Measurements from ENCODE around the gene KPNB1.

The KPNB1 gene

DNA sequence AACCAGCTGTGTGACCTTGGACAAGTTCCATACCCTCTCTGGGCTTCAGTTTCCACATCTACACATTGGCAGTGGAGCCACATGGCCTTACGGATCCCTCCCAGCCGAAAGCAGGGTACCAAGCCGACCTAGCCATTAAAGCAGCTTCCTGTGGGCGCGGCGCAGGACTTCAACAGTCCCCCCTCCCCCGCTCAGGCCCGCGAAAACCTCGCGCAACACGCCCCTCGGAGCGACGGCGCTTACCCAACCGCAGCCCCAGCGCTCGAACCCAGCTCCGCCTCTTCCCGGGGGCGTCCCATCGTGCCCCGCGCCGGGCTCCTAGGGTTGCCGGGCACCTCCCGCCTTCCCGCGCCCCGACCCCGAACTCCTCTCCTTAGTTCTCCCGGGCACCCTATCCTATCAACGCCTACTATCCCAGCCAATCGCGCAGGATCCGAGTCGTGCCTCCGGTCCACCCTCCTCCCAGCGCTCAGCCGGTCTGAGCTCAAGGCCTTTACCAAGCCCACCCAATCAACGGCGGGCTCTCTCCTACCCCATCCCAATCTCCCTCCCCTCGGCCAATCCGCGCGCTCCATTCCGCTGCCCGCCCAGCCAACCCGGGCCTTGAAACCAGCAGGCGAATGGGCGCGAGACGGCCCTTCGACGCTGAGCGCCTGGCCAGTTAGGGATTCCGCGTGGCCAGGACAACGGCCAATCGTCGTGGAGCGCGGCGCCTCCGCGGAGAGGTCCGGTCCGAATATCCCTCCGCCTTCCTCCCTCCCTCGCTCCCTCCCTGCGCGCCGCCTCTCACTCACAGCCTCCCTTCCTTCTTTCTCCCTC is at the start of gene KPNB1:
KPNB1 (plus strand) TSS at position 767 of the 819 bp plus-strand sequence. CDS start 326 bp downstream, outside the sequence.
- DNase-seq: peak; percentile 95

- DNase-seq: no peak
These were observed 45.7 kb upstream of the KPNB1 start for GRCh38 chr17:47603830-47604597.

GRCh38 chr17:47604598-47604927 is 45.2 kb upstream of the KPNB1 start:
- DNase-seq: no peak

- DNase-seq: no peak
These were observed 44.7 kb upstream of the KPNB1 start for GRCh38 chr17:47605011-47605410.

GRCh38 chr17:47607481-47607880 is 42.2 kb upstream of the KPNB1 start:
- no peak for DNase-seq

GRCh38 chr17:47611372-47612350 is 38.1 kb upstream of the KPNB1 start:
- no peak for DNase-seq

DNA sequence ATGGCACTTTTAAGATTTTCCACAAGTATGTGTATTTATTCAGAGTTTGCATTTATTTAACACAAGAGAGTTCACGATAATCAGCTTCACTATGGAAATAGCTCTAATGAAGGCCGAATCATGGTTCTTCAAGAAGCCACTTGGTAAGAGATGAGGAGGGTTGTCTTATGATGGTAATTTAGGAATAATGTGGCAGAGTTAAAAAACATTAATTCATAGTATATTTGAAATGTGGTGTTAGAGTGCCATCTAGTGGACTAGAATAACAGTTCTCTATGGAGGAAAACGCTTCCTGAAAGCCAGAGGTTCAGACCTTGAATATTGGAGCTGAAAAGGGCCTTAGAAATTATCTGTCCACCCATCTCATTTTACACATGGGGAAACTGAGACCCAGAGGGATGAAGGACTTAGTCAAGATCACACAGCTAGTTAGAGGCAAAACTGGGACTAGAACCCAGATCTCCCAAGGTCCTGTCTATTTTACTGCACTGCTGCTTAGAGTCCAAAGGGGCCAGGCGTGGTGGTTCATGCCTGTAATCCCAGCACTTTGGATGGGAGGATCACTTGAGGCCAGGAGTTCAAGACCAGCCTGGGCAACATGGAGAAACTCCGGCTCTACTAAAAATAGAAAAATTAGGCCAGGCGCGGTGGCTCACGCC is 33.8 kb upstream of the KPNB1 start:
- no peak for DNase-seq

DNA sequence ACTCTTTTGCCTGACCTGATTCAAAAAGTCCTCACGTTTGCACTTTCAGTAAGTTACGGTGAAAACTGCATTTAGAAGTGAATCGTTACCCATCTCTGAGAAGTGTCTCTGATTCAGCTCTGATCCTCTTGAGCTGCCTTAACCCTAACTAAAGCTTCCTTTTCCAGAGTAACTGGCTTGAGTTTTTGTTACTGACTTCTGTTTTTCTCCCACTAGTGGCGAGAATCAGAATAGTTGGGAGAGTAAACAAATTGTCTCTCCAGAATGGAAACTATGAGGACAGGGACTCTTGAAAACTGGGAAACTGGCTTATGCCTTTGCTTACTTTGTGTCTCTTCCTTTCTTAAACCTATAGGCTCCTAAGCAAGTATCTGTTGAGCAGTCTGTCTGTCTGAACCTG is 31.3 kb upstream of the KPNB1 start:
- no peak for DNase-seq

- DNase-seq: no peak
These were observed 29.0 kb upstream of the KPNB1 start for GRCh38 chr17:47620503-47621245.

DNA sequence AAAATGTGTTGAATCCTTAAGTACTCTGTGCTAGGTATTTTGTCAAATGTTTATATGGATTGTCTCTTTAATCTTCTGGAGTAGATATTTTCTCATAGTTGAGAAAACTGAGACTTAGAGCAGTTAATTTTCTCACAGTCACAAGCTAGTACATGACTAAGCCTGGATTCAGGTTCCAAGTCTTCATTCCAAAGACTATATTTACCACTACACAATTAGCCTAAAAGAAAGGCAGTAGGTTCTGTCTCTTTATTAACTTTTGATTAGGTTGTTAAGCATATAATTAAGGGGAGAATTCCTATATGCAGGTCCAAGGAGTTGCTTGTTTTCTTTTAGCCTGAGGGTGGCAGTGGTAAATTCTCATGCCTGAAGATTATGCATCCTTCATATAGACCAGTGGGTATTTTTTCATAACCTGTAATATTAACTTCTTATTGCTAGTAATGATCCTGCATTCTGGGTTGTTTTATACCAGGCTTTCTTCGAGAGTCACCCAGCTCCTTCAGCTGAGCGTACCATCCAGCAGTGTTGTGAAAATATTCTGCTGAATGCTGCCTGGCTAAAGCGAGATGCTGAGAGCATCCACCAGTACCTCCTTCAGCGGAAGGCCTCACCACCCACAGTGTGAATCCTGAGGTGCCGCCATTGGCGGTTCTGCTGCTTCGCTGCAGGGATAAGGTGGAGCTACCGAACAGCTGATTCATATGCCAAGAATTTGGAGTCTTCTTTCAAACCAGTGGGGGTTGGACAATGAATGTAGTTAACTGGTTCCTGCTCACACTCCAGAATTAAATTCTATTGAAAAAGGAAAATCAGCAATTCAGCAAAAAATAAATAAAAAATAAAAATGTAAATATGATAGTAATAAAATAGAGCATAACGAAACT is 28.2 kb upstream of the KPNB1 start:
- no peak for DNase-seq

DNA sequence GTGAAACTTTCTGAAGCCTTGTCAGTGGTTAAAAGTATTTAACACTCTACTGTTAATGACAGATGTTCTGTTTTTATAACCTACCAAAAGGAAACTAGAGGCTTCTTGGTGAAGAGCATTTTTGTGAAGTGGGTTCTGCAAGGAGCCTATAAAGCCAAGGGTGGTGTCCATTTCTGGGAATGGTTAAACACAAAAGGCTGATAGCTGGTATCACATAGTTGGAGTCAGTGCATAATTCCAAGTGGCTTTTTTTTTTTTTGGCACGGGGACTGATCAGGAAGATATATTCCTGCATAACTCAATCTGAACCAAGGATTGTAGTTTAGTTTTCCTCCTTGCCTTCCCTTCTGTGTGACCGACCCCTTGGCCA is 27.6 kb upstream of the KPNB1 start:
- DNase-seq: no peak

DNA sequence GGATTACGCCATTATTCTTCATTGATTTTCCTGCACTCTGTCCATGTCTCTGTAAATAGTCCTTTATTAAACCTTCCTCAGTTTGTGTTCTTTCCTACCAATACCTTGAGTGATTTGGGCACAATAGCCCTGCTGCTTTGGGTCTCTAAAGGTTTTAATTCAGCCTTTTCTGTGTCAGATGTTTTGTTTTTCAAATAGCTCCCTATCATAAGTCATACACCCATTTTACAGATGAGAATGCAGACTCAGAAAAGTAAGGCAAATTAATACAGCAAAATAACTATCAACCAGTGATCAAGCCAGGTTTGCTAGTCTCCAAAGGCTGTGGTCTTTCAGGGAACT is 25.0 kb upstream of the KPNB1 start:
- DNase-seq: no peak

DNA sequence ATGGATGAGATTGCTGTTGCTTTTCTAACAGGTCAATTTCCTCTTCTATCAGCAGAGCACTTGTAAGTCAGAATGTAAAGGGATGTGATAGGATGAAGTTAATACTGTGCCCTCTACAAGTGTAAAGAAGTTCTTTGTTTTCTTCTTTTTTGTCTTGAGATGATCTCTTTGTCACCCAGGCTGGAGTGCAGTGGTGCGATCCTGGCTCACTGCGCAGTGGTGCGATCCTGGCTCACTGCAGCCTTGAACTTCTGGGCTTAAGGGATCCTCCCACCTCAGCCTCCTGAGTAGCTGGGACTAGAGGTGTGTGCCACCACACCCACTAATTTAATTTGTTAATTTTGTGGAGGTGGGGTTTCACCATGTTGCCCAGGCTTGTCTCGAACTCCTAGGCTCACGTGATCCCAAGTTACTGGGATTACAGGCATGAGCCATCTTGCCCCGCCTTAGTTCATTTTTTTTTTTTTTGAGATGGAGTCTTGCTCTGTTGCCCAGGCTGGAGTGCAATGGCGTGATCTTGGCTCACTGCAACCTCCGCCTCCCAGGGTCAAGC is 21.6 kb upstream of the KPNB1 start:
- DNase-seq: no peak

DNA sequence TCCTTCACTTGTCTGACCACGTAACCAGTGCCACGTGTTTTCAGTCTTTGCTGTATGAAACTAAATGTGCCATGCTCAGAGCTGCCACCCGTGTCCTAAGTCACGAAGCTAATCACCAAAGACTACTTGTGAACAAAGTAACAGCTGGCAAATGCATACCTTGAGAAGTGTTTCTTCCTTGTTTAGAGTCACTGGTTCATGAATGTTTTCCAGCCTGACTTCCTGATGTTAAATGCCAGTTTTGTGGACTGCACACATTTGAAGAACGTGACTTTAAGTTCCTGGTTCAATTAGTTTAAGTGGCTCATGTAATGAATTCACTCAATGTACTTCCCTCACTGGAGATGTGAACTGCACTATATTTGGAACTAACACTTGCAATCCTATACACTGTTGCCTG is 19.9 kb upstream of the KPNB1 start:
- DNase-seq: no peak

DNA sequence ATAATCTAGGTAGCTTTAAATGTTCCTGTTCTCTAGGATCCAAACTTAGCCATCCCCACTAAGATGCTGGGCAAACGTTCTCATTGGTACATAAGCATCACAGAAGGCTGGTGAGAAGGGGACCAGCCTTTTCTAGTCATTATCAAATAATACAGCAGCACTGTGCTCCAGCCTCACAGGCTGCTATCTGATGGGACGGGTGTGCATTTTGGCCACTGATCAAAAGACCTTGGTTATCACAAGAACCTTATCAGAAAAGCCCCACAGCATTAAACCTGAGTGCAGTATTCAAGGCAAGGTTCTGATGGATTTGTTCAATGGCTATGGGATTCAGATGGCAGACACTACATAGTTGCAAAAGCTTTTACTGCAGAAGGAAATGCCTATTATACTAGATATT is 19.1 kb upstream of the KPNB1 start:
- DNase-seq: no peak

- DNase-seq: no peak
These were observed 16.7 kb upstream of the KPNB1 start for GRCh38 chr17:47632991-47633390.

GRCh38 chr17:47633996-47634395 is 15.7 kb upstream of the KPNB1 start:
- DNase-seq: no peak

DNA sequence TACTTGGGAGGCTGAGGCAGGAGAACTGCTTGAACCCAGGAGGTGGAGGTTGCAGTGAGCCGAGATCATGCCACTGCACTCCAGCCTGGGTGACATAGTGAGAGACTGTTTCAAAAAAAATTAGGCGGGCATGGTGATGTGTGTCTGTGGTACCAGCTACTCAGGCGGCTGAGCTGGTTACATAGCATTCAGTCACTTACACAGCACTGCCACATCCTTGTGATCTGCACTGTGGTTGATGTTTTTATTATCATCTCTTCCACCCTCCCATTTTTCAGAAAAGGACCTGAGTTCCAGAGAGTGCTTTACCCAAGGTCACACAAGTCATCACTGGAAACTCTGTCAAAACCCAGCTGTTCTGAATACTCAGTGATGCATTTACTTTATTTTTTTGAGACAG is 14.8 kb upstream of the KPNB1 start:
- DNase-seq: no peak

- no peak for DNase-seq
These were observed 14.0 kb upstream of the KPNB1 start for GRCh38 chr17:47635734-47636133.

GRCh38 chr17:47636273-47637030 is 13.3 kb upstream of the KPNB1 start:
- no peak for DNase-seq
